Measurements from ENCODE around the gene S1PR5.

S1PR5 gene

DNA sequence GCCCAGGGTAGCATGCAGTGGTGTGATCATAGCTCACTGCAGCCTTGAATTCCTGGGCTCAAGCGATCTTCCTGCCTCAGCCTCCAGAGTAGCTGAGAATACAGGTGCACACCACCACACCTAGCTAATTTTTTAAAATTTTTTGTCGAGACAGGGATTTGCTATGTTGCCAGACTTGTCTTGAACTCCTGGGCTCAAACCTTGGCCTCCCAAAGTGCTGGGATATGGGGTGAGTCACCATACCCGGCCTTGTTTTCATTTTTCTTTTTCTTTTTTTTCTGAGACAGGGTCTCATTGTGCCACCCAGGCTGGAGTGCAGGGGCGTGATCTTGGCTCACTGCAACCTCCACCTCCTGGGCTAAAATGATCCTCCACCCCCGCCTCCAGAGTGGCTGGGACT is 52.8 kb downstream of the S1PR5 start:
- DNase-seq: no peak

All from GF-D8 (cell line).